Esophagus squamous epithelium (tissue), 4 donors: ENCODE data around the gene AXL.

Experiments
- CTCF ChIP-seq, 6 experiments: fragments of 450-650 bp in 4 of 6; fragments of 200-600 bp in 2 of 6; sonication (generic) in 2 of 6; IDR thresholded peaks; one replicate each; pipeline ENCODE4 v1.5.1; 2016 to 2019; ENCODE audit warnings: antibody characterized with exemption in 6 of 6, mild to moderate bottlenecking in 4 of 6, moderate library complexity in 4 of 6
- POLR2A ChIP-seq, 4 donors: fragments of 450-650 bp; IDR thresholded peaks; one replicate each; pipeline ENCODE4 v1.6.1; 2017; ENCODE audit warnings: antibody characterized with exemption in 4 of 4, mild to moderate bottlenecking in 4 of 4, moderate library complexity in 3 of 4

GRCh38 chr19:41311072-41311471, 92.0 kb downstream of the AXL start:
- TF ChIP-seq POLR2A (IDR thresholded peaks at IDR 0.05) (no peak), CTCF (IDR thresholded peaks at IDR 0.05) (no peak)
